ENCODE data around the gene UPP2. TPM values are rescaled to one million over a fixed set of nuclear protein-coding genes. Genes with fewer than 3 reads are reported as not detected.

UPP2 gene
- total RNA-seq, 1 experiment from 2014 or later: not detected

DNA sequence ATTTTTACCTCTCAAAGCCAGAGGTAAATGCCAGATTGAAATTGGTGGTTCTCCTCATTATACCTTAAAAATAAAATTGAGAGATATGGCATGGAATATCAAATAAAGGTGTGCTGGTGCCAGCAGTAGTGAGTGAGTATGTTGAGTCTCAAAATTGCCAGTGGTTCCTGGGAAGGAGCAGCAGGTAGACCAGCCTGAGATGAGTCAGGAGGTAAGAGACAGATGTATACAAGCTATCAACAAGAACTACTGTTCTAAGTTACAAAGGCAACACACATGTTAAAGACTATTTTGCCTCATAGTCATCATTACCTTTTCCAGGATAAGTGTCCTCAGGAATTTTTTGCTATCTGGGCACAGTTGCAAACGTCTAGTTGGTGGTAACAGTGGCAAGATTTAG is 1.3 kb upstream of the UPP2 start:
- CTCF ChIA-PET: no interaction called here
- no TSS peak for BruUV-seq (replicated peaks)
- H3K4me1 ChIP-seq (ENCODE audit: insufficient read depth, low read length, poor library complexity, severe bottlenecking): no peaks in the 10 kb centered on the region

DNA sequence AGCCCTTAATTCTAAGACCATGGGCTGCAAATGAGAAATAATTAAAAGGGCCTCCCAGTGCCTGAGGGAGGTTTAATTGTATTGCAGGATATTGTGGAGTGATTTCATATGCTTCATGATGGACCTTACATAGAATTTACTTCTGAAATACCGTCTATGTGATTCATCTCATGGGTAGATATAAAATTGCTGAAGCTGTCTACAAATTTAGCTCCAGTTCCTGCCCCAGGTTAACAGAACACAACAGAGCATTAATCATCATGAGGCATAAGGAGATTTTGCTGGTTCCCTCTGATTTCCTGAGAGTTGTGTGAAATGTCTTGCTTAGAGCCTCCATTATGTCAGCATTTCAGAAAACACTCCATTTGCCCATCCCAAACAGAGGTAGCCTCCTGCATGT is 770 bp downstream of the UPP2 start:
- ChIA-PET POLR2A (ENCODE audit: low non-redundant PET) (interaction anchor here (0.5 kb wide), 1 partner anchor 49 kb away, joined by 4 read pairs; no protein-coding TSS in a partner anchor), CTCF (no interaction called here)
- no peaks in the 10 kb centered on the region for H3K4me1 ChIP-seq (ENCODE audit: insufficient read depth, low read length, poor library complexity, severe bottlenecking)
- no peaks in the 10 kb centered on the region for H3K9me3 ChIP-seq (ENCODE audit: low read depth, low read length, poor library complexity, severe bottlenecking)
- no peaks in the 10 kb centered on the region for H3K27me3 ChIP-seq (replicated peaks; ENCODE audit: insufficient read depth, low read depth, low read length, poor library complexity)
- intact Hi-C loops (cut with micrococcal nuclease; ENCODE audit: unreplicated experiment): no loop called here
- BruUV-seq (replicated peaks): no TSS peak
- H3K36me3 ChIP-seq (ENCODE audit: insufficient read depth, low read length, poor library complexity, severe bottlenecking): no peaks in the 10 kb centered on the region
- no peak for DNase-seq (ENCODE audit: low spot score)
- H3K27ac ChIP-seq (ENCODE audit: low read depth, low read length, poor library complexity, severe bottlenecking): no peak overlapping the region
- no peak overlapping the region for H3K4me3 ChIP-seq (ENCODE audit: low read depth, low read length, poor library complexity, severe bottlenecking)
- TF ChIP-seq, protein P1, sequence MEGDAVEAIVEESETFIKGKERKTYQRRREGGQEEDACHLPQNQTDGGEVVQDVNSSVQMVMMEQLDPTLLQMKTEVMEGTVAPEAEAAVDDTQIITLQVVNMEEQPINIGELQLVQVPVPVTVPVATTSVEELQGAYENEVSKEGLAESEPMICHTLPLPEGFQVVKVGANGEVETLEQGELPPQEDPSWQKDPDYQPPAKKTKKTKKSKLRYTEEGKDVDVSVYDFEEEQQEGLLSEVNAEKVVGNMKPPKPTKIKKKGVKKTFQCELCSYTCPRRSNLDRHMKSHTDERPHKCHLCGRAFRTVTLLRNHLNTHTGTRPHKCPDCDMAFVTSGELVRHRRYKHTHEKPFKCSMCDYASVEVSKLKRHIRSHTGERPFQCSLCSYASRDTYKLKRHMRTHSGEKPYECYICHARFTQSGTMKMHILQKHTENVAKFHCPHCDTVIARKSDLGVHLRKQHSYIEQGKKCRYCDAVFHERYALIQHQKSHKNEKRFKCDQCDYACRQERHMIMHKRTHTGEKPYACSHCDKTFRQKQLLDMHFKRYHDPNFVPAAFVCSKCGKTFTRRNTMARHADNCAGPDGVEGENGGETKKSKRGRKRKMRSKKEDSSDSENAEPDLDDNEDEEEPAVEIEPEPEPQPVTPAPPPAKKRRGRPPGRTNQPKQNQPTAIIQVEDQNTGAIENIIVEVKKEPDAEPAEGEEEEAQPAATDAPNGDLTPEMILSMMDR (conservative IDR thresholded peaks at IDR 0.05; ENCODE audit: low read depth, low read length): no peak
- TF ChIP-seq EZH2 (IDR thresholded peaks at IDR 0.05; ENCODE audit: borderline replicate concordance, low read depth, low read length, poor library complexity, severe bottlenecking): no peak

More for the DNA sequence above, 1.3 kb upstream of the UPP2 start:
- Histone ChIP-seq H3K4me3 (ENCODE audit: low read depth, low read length, poor library complexity, severe bottlenecking) (no peak overlapping the region), H3K36me3 (ENCODE audit: insufficient read depth, low read length, poor library complexity, severe bottlenecking) (no peaks in the 10 kb centered on the region), H3K9me3 (ENCODE audit: low read depth, low read length, poor library complexity, severe bottlenecking) (no peaks in the 10 kb centered on the region), H3K27ac (ENCODE audit: low read depth, low read length, poor library complexity, severe bottlenecking) (no peak overlapping the region), H3K27me3 (replicated peaks; ENCODE audit: insufficient read depth, low read depth, low read length, poor library complexity) (no peaks in the 10 kb centered on the region)
- intact Hi-C loops (cut with micrococcal nuclease; ENCODE audit: unreplicated experiment): no loop called here
- TF ChIP-seq, protein P1 (conservative IDR thresholded peaks at IDR 0.05; ENCODE audit: low read depth, low read length): no peak
- TF ChIP-seq EZH2 (IDR thresholded peaks at IDR 0.05; ENCODE audit: borderline replicate concordance, low read depth, low read length, poor library complexity, severe bottlenecking): no peak
- POLR2A ChIA-PET (ENCODE audit: low non-redundant PET): no interaction called here
- no peak for DNase-seq (ENCODE audit: low spot score)

GRCh38 chr2:158103411-158104012 is 1.8 kb downstream of the UPP2 start:
- CTCF ChIA-PET: no interaction called here

More at GRCh38 chr2:158103411-158104012, 1.8 kb downstream of the UPP2 start:
- Histone ChIP-seq H3K27ac (ENCODE audit: low read depth, low read length, poor library complexity, severe bottlenecking) (no peak overlapping the region), H3K27me3 (replicated peaks; ENCODE audit: insufficient read depth, low read depth, low read length, poor library complexity) (no peaks in the 10 kb centered on the region), H3K4me3 (ENCODE audit: low read depth, low read length, poor library complexity, severe bottlenecking) (no peak overlapping the region), H3K4me1 (ENCODE audit: insufficient read depth, low read length, poor library complexity, severe bottlenecking) (no peaks in the 10 kb centered on the region), H3K36me3 (ENCODE audit: insufficient read depth, low read length, poor library complexity, severe bottlenecking) (no peaks in the 10 kb centered on the region), H3K9me3 (ENCODE audit: low read depth, low read length, poor library complexity, severe bottlenecking) (no peaks in the 10 kb centered on the region)
- TF ChIP-seq EZH2 (IDR thresholded peaks at IDR 0.05; ENCODE audit: borderline replicate concordance, low read depth, low read length, poor library complexity, severe bottlenecking): no peak
- TF ChIP-seq, protein P1 (conservative IDR thresholded peaks at IDR 0.05; ENCODE audit: low read depth, low read length): no peak
- POLR2A ChIA-PET (ENCODE audit: low non-redundant PET): no interaction called here
- BruUV-seq (replicated peaks): no TSS peak
- intact Hi-C loops (cut with micrococcal nuclease; ENCODE audit: unreplicated experiment): no loop called here
- DNase-seq (ENCODE audit: low spot score): no peak

Measured in A673 (cell line).